HG02763 (cell line): Measurements from ENCODE around the gene CELF2.
"Not testable (repeated sequence)": the region's sequence is repeated elsewhere in the genome, so short reads cannot be mapped to it uniquely, and the experiment has no call there.

Source experiments
- ATAC-seq: cut with Tn5 transposase; IDR thresholded peaks from one replicate; pipeline ENCODE4 v1.9.1; 2021; ENCODE audit warnings: mild to moderate bottlenecking, moderate library complexity; ENCODE audit not compliant: unreplicated experiment

CELF2 gene

DNA sequence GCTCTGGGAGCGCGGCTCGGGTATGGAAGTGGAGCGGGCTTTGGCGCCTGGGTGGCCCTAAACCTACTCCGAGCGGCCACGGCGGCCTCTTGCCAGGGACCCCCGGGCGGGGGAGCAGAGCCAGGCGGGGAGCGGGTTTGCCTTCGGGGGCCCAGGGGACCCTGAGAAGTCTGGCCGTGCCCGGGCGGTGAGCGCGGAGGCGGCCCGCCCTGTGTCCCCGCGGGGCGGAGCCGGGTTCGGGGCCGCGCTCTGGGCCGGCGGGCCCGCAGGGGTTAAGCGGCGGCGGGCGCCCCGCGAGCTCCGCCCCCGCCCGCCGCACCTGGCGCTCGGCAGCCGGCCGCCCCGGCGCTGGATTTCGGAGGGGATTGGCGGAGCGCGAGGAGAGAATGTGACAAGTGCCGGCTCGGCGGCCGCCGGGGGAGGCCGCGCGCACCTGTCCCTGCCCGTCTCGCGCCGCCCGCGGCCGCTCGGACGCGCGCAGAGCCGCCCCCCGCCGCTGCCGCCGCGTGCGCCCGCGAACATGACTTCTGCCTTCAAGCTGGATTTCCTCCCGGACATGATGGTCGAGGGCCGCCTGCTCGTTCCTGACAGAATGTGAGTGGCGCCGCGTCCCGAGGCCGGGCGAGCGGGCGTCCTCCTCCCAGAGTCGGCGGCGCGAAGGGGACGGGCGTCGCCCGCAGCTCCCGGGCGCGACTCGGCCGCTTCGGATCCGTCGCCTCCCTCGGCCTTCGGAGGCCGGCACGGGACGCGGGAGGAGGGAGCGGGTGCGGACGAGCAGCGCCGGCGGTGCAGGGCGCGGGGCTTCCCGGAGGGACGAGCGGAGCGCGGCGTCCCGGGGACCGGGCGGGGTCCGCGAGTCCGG, at the start of gene CELF2:
CELF2 (plus strand) TSS at position 303 of the 862 bp plus-strand sequence; CDS start at position 521, 218 bp downstream.
- peak; percentile 78 for ATAC-seq

DNA sequence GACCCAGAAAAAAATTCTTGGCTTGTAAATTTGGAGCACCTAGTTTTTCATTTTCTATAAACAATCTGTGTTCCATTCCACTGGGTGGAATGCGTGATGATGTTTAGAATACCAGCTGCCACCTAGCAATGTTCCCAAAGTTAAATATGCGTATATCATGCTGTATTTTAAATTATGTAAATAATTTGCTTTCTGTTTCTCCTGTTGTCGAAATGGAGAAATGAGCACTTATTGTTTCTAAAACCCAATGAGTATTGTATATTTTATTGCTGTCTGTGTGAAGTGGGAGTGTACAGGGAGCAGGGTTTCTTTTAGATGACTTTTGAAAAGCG, 49.4 kb upstream of the CELF2 start:
- no peak for ATAC-seq

DNA sequence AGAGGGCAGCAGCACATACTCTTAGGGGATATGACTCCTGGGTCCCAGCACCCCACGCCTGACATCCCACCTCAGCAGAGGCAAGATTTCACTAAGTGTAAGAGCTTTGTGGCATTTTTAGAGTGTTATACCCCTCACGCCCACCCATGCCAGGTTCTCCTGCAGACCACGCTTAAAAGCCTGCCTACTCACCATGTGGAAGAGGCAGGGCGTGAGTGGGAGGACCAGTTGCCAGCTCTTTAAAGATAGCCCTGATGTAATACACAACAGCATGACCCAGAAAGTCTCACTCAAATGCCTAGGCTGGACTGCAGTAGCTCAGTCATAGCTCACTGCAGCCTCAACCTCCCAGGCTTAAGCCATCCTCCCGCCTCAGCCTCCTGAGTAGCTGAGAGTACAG, 44.4 kb upstream of the CELF2 start:
- ATAC-seq, result no peak

DNA sequence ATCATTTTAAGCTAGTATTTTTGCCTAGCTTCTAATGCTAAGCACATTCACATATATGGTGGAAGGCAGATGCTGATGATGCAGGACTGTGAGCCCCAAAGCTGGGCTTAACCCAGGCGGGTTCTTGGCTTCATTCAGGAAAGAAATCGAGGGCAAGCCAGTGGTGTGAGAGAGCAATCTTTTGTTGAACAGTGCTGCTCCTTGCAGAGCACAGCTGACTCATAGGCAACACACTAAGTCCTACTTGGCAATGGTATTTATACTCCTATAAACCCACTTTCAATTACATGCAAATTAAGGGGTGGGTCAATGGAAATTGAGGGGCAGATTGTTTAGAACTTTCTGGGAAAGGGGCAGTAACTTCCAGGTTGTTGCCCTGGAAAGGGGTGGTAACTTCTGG, 42.0 kb upstream of the CELF2 start:
- ATAC-seq, result no peak

DNA sequence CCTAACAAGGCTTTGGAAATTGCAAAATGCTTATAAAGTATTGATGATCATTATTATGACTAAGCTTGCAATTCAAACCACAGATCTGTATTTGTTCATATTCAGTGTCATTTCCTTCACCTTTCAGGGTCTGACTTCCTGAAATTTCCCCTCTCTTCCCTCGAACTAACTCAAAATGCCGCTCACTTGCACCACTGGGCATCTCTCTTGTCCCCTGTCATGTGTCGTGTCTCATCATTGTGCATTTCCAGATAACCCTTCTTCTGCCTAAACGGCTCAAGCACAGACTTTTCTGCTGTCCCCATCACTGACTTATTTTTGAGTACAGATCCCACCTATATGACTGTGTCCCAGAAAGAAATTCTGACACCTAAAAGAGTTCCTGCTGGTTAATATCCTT, 41.0 kb upstream of the CELF2 start:
- no peak for ATAC-seq

DNA sequence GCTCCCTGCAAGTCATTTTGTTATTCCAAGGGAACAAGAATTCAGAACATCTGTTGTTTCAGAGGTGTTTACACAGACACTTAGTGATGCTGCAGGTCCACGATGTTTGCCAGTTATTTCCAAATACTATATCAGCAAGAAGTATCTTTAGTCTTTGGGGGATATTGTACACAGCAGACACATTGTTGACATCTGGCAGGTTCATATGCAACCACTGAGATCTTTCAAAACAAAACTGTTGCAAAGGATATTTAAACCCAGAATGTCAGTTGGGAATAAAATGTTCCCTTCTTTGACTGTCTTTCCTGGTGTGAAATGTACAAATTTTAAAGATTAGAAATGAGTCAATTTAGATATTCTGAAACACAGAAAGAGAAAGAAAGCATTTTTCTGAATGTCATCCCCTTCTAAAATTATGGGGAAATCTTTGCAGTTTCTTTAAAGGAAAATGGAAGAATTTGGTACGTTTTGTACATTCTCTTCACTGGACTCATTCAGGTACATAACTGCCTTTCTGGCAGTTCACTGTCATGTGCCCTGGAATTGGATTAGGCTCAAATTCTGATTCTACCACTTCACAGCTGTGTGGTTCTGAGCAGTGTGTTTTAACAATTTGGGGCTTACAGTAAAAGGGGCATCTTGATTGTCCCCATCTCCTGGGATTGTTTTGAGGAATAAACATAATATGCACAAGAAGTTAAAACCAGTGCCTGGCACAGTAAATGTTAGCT, 40.3 kb upstream of the CELF2 start:
- no peak for ATAC-seq

DNA sequence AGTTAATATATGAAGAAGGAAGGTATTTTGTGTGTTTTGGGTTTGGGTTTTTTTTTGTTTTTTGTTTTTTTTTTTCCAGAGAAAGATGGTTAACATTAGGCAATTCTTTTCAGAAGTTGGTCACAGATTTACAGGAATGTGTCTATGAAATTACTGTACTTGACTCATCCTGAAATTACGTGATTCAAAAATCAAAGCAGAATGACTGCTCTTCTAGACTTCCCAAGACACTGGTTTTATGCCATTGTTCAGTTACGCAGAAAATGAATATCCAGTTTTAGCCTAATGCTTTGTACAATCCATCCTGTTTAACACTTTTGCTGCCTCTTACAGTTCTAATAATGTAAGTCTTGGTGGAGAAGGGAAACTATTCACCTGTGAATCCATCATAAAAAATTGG, 39.7 kb upstream of the CELF2 start:
- ATAC-seq, result no peak

DNA sequence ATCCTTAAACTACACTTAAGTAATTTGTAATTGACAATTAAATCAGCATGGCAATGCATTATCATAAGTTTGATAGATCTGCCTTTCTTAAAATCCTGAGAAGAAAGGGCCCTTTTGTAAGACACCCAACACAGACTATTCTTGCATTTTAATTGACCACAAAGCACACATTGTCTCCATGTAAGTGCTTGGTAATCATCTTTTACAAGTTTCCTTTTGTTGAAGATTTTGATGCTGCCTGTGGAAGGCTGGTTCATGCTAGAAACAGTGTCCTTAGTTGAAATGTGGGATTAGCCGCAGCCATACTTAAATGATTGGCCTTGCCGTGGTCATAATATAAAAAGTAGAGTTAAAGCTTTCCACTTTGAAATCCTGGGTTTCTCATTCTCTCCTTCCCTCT, 32.3 kb upstream of the CELF2 start:
- ATAC-seq, result no peak

DNA sequence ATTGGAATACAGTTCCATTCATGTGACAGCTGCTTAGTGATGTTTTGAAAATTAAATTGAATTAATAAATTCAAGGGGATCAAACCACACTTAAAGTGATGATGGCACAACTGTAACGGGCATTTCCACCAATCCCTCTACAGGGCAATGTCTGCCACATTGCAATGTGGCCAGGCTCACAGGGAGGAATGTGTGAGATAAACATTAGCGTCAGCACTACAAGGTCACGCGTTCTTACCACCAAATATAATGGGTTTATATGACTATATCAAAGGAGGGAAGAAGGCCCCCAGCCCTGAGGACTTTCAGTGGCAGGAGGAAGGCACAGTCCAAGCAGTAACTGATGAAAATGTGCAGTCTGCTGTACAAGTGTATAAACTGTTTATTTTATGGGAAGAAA, 31.1 kb upstream of the CELF2 start:
- no peak for ATAC-seq

DNA sequence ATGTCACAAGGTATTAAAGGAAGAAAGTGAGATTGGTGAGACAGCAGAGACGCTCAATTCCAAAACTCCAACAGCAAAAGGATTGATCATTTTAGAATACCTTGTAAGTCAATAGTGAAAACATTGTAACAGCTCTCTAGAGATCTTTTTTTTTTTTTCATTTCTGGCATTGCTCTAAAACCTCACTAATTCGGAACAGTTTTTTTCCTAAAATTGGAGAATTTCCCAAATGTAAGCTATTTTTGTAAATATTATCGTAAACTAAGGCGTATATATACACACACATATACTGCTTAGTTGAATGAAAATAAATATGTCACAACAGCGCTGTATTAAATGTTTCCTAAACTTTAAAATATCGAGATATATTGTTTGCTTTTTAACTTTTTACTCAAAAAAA, 30.6 kb upstream of the CELF2 start:
- ATAC-seq, result no peak

DNA sequence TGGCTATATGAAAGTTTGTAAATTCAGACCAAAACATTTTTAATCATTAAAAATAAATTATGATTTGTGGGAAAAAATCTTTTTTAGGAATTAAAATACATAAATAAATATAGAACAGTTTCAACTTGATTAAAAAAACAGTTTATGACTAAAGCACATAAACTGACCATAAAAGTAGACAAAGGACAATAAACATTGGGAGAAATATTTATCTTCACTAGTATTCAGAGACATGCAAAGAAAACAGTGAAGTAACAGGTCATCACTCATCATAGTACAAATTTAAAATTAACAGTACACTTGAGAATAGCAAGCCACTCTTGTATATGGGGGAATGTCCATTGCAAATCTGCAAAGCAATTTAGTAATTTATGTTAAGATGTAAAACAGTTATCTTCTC, 28.0 kb upstream of the CELF2 start:
- no peak for ATAC-seq

DNA sequence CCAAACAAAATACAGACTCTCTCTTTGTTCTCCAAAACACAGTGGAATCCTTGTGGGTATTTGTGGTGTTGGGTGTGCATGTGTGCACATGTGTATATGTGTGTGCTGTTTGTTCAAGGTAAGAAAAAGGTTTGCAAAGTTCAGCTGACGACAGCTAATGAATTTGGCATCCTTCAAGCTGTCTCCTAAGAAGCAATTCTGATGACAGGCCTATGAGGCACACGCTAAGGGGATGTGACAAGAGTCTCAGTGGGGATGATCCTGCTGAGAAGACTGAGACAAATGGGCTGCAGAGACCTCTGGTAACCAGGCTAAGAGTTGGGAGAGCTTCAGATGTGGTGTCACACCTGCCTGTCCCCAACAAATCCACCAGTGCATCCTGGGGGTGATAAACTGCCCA, 26.5 kb upstream of the CELF2 start:
- no peak for ATAC-seq

DNA sequence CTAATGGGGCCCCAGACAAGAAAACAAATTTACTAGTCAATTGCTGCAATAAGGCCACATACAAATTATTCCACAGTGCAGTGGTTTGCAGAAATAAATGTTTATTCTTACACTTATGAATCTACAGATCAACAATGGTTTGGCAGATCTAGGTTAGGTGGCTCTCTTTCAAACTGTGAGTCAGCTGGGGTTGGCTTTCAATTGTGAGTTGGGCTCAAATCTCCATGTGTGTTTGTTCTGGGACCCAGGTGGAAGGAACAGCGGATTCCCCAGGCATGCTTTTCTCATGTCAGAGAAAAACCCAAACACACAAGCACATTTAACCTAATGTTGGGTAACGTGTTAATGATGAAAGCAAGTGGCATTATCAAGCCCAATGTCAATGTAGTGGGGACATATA, 25.6 kb upstream of the CELF2 start:
- no peak for ATAC-seq

DNA sequence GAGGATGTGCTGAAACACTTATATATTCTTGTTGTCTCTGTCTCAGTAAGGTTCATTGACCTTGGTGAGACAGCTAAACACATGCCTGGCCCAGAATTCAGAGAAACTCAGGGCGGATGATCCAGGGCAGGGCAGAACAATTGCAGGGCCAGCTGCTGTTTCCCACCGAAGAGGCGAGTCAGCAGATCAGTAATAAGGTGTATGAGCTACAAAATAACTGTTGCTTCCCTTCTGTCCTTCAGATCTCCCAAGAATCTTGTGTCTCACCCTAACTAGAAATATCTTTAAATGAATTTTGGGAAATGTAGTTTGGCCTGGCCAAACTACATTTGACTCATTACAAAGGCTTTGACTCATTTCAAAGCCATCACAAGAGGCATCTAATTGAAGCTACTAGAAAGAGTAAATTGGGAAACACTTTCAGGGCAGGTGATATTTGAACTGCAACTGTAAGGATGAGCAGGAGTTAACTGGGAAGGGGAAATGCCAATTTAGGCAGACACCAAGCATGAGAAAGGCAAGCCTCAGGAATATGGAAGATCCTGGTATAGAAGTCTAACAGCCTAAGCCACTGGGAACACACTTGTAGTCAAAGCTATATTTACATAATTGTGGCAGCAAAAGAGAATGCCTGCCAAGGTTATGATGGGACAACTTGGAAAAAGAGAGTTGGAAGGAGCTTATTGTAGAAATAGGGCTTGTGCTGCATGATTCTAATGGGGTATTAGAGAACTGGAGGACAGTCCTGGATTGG, 24.5 kb upstream of the CELF2 start:
- no peak for ATAC-seq

DNA sequence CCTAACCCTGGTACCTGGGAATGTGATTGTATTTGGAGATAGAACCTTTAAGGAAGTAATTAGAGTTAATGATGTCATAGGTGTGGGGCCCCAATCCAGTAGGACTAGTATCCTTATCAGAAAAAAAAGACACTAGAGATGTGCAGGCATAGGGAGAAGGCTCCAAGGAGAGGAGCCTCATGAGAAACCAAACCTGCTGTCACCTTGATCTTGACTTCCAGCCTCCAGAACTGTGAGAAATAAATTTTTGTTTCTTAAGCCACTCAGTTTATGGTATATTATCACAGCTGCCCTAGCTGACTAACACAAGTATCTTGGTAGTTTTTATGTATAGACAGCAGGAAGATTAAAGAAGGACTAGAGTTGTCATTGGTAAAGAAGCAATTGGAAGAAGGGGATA, 23.9 kb upstream of the CELF2 start:
- ATAC-seq, result no peak

DNA sequence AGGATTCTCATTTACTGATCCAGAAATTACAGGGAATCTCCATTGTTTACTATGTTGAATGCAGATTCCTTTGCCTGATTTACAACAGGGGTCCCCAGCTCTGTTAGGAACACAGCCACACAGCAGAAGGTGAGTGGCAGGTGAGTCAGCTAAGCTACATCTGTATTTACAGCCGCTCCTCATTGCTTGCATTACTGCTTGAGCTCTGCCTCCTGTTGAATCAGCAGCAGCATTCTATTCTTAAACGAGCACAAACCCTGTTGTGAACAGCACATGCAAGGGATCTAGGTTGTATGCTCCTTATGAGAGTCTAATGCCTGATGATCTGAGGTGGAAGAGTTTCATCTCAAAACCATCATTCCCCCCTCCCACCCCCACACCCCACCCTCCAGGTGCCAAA, 23.3 kb upstream of the CELF2 start:
- ATAC-seq, result no peak

DNA sequence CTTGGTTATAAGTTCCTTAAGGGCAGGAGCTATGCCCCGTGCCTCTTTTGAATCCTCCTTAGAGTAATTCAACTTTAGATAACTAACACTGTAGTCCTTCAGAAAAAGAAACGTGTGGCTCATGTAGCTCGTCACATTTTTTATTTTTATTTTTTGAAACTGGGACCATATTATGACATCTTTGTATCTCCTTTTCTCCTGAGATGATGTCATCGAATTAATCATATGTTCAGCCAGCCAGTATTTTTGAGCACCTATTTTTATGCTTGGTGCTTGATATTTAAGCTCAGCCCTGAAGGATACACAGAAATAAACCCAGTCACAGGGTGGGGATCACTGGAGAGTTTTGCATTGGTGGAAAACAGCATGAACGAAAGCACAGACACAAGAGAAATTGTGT, 22.6 kb upstream of the CELF2 start:
- ATAC-seq, result no peak

DNA sequence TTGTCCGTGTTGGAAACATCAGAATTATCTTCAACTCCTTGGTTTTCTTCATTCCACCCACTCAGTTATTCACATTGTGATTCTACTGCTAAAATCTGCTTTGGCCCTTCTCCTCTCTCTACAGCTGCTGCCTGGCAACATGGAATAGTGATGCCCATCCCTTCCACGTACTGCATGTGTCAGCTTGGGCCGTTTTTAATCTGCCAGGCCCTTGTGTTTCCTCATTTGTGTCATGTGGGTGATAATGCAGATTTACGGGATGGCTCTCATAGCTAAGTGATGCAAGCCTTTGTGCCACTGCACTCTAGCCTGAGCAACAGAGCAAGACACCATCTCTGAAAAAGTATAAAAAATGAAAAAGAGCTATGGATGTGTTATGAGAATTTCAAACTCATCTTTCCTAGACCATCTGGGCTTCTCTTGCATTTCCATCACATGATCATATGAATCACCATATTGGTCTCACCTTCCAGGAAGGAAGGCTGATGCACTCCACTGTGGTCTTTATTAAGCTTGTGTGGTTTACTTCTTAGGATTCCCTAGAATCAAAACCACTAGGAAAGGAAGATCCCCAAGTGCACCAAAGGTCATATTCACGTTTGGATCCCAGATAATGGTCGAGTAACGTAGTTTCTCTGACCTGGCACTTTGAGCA, 20.6 kb upstream of the CELF2 start:
- ATAC-seq, result no peak

DNA sequence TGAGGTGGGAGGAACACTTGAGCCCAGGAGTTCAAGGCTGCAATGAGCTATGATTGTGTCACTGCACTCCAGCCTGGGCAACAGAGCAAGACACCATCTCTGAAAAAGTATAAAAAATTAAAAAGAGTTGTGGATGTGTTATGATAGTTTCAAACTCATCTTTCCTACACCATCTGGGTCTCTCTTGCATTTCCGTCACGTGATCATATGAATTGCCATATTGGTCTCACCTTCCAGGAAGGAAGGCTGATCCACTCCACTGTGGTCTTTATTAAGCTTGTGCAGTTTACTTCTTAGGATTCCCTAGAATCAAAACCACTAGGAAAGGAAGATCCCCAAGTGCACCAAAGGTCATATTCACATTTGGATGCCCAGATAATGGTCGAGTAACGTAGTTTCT, 18.2 kb upstream of the CELF2 start:
- not testable (repeated sequence) for ATAC-seq

DNA sequence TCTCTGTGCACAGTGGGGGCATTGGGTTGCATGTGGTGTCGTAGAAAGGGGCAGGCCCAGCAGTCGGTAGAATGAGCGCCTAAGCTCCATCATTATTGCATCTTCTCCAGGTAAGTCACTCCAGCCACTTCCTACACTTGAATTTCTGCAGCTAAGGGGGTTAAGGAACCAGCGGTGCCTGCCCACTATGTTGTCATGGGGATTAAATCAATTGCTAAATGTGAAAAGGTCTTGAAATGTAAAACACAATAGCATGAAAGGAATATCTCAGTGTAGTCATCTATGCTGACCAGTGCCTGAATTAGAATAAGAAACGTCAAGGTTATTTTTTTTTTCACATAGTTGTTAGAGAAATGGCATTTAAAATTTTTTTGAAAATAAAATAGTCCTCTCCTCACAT, 15.2 kb upstream of the CELF2 start:
- ATAC-seq, result no peak

DNA sequence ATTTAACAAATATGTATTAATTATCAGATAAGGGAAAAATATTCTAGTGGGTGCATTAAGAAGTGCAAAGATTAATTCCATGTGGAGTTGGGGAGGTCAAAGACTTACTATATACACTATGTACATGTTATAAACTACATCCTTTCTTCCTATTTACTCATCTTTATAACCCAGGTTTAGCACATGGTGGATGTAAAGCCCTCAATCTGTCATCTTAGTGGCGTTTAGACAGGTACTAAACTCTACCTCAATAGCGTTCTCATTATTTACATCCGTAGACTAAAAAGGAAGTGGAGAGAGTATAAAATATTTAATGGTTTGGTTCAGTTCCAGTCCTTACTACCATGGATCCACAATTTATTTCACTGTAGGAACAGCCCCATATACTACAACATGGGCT, 14.8 kb upstream of the CELF2 start:
- ATAC-seq, result no peak
